ENCODE results near the gene RDH8.

The RDH8 gene, protein sequence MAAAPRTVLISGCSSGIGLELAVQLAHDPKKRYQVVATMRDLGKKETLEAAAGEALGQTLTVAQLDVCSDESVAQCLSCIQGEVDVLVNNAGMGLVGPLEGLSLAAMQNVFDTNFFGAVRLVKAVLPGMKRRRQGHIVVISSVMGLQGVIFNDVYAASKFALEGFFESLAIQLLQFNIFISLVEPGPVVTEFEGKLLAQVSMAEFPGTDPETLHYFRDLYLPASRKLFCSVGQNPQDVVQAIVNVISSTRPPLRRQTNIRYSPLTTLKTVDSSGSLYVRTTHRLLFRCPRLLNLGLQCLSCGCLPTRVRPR

GRCh38 chr19:10013316-10013715, at the start of gene RDH8:
Gene RDH8, plus strand, starts transcription at chr19:10013483. Its CDS starts 15 bp downstream, at chr19:10013498.
- DNase-seq (ENCODE audit: low read depth, low spot score) = no peak

GRCh38 chr19:9966024-9966423, 47.3 kb upstream of the RDH8 start:
- DNase-seq (ENCODE audit: low read depth, low spot score) = no peak

- DNase-seq (ENCODE audit: low read depth, low spot score) = no peak
Observed at GRCh38 chr19:9966448-9966847, 46.8 kb upstream of the RDH8 start.

- DNase-seq (ENCODE audit: low read depth, low spot score) = peak; percentile 17
Observed at GRCh38 chr19:9967326-9967725, 46.0 kb upstream of the RDH8 start.

DNA sequence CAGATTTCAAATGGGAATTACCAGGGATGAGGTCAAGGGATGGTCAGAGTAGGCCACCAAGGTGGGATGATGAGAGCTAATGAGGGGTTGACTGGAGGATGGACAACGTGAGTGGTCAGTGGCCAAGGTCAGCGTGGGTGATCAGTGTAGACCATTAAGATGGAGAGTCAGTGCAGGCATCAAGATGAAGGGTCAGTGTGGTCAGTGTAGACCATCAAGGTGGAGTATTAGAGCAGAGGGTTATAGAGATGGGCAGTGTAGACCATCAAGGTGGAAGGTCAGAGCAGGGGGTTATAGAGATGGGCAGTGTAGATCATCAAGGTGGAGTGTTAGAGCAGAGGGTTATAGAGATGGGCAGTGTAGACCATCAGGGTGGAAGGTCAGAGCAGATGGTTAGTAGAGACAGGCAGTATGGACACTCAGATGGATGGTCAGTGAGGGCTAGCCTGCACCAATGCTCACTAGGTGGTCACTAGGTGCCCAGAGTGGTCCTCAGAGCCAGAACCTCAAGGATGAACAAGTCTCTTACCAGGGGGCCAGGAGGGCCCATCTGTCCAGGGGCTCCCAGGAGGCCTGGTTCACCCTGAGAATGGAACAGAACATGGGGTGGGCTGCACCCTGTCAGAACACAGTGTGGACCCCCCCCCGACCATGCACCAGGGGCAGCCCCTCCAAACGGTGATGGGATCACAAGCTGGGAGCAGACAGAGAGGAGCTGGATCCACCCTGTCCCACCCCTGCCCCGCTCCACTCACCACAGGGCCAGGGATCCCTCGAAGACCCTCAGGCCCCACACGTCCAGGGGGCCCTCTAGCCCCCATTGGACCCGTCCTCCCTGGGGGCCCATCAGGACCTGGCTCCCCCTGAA, 44.2 kb upstream of the RDH8 start:
- DNase-seq (ENCODE audit: low read depth, low spot score) = no peak

DNA sequence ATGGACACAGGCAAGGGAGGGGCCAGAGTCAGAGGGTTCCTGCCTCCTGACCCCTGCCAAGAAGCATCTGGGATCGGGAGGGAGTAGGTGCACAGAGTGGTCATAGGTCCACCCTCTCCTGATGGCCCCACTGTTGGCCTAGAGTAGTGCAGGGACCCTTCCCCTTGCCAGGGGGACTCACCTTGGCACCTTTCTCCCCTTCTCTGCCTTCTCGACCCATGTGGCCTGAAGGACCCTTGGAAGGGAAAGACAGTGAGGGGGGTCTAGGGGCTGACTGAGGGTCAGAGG, 43.7 kb upstream of the RDH8 start:
- DNase-seq (ENCODE audit: low read depth, low spot score) = no peak

DNA sequence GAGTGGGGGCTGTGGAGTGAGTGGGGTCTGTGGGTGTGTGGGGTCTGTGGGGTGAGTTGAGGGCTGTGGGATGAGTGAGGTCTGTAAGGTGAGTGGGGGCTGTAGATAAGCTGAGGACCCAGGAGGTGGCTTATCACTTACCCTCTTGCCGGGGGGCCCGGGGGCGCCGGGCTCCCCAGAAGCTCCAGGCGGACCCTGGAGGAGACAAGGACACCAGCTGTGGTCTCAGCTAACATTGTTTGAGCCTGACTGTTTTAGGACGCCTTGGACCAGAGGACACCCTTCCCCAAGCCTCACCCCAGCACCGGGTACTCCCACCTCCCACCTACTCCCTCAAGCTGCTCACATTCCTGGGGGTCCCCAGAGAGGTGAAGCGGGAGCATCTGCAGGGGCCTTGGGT, 42.8 kb upstream of the RDH8 start:
- no peak for DNase-seq (ENCODE audit: low read depth, low spot score)

GRCh38 chr19:9971166-9971897, 42.0 kb upstream of the RDH8 start:
- no peak for DNase-seq (ENCODE audit: low read depth, low spot score)

GRCh38 chr19:9972103-9972502, 41.2 kb upstream of the RDH8 start:
- DNase-seq (ENCODE audit: low read depth, low spot score) = no peak

DNA sequence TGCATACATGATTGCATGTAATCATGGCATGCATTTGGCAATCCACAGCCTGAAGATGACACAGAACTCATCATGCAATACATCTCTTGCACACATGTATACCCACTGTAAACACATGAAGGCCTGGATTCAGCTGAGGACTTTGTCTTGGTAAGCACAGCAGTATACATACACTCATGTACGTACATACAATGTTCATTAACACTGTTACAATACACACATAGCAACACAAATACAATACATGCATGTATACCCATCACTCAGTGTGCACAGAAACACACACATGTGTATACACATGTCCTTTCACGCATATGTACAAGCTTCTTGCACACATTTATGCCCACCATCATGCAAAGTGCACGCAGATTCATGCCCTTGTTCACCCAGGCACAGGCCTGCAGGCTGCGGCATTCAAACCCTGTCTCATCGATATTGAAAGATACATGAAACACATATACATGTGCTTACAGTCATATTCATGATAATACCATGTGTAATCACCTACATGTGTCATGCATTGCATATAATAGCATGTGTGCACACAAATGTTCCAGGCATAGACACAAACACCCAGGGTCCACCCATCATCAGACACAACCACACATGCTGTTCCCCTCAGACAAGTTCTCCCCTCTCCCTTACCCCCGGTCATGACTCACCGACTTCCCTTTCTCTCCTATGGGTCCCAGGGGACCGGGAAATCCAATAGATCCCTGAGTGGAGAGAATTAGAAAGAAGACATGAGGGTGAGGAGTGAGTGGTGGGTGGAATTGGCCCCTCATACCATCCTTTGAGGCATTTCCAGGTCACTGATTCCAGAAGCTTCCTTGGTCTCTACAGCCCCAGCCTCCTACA, 31.6 kb upstream of the RDH8 start:
- DNase-seq (ENCODE audit: low read depth, low spot score) = no peak

GRCh38 chr19:9986787-9987281, 26.4 kb upstream of the RDH8 start:
- peak; percentile 81 for DNase-seq (ENCODE audit: low read depth, low spot score)

- DNase-seq (ENCODE audit: low read depth, low spot score) = no peak
Observed at GRCh38 chr19:9989504-9989903, 23.8 kb upstream of the RDH8 start.

DNA sequence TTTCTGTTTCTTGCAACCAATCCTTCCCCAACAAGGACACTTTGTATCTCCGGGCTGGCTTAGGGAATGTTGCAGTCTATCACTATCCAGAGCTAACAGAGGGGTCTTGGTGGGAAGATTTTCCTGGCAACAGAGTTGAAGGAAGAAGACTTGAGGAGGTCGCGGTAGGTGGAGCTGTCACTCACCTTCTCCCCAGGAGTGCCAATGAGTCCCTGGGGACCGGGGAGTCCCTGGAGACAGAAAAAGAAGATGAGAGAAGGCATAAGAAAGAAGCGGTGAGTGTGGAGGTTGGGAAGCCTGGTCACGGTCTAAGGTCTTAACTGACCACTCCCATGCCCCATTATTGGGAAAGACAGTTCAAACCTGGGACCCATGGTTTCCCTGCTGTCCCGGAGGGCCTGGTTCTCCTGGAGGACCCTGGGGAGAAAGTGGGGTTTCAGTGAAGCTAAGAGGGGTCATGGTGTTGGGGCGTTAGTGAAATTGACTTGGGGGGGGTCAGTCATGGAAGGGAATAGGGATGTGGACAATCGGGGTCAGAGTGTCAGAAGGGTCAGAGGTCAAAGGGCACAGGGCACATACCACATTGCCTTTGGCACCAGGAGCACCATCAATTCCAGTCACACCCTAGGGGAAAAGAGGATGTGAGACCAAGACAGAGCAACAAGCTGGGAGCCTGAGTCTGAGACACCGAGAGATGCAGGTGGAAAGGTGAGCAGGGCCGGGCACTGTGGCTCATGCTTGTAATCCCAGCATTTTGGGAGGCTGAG, 21.7 kb upstream of the RDH8 start:
- no peak for DNase-seq (ENCODE audit: low read depth, low spot score)

DNA sequence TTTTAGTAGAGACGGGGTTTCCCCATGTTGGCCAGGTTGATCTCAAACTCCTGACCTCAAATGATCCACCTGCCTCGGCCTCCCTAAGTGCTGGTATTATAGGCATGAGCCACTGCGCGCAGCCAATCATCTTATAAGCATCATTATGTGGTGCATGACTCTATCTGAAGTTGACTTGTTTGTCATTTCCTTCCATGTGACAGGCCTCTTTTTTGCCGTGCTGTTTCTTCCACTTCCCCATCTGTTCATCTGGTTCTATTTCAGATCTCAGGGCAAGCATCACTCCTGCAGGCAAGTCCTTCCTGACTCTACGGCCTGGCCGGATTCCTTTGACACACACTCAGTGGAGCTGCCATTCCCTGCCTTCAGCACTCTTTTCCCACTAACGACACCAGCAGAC, 18.2 kb upstream of the RDH8 start:
- no peak for DNase-seq (ENCODE audit: low read depth, low spot score)

- no peak for DNase-seq (ENCODE audit: low read depth, low spot score)
Observed at GRCh38 chr19:9995999-9996398, 17.3 kb upstream of the RDH8 start.

GRCh38 chr19:9996541-9996940, 16.7 kb upstream of the RDH8 start:
- DNase-seq (ENCODE audit: low read depth, low spot score) = no peak

DNA sequence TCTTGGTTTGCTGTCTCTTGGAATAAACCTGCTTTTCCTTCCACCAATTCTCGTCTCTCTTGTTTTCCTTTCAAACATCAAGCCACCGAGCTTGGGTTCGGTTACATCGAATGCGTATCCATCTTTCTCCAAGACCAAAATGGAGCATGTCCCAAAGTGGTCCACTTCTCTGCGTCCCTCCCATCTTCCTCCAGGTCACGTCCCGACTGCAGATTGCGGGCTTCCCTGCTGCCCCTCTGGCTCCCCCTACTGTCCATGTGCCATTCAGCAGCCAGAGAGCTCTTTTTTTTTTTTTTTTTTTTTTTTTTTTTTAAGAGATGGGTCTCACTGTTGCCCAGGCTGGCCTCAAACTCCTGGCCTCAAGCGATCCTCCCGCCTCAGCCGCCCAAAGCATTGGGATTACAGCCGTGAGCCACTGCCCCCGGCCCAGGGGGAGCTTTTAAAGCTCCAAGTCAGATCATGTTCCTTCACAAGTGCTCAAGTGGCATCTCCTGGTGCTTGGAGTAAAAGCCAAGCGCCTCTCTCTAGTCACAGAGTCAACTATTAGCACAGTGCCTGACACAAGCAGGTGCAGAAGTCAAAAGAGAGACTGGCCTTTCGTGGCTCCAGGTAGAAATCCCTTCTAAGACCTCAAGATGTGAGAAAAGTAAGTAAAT, 13.0 kb upstream of the RDH8 start:
- peak; percentile 80 for DNase-seq (ENCODE audit: low read depth, low spot score)

DNA sequence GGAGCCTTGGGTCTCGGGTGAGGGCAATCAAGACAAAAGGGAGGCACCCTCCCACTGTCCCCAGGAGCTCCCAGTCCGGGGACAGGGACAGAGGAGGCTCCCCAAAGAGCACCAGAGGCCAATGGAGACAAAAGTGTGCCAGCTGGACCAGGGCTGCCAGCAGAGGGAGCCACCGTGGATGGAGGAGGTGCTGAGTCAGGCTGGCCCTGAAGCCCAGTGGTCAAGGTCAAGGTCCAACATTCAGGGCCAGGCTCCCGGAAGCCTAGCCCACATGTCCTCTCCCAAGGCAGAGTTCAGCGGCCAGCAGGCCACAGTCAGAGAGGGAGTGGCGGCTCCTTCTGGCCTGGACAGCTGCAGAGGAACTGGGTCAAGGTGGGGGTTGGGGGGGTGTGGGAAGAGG, 11.4 kb upstream of the RDH8 start:
- peak; percentile 9 for DNase-seq (ENCODE audit: low read depth, low spot score)

DNA sequence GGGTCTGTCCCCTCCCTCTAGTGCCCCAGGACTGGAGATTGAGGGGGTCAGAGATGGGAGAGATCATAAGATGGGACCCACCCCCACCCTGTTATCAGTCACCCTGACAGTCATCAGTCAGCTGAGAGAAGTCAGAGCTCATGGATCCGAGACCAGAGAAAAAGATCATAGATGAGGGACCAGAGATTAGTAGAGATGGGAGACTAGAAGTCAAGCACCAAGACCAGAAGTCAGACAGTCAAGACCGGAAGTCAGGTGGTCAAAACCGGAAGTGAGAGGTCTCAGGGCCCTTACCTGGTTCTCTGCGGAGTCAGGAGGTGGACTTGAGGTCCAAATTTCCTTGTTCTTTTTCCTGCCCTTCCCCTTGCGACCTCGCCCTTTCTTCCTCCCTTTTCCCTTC, 10.0 kb upstream of the RDH8 start:
- no peak for DNase-seq (ENCODE audit: low read depth, low spot score)

- DNase-seq (ENCODE audit: low read depth, low spot score) = no peak
Observed at GRCh38 chr19:10004617-10005016, 8.7 kb upstream of the RDH8 start.

Measured in astrocyte of the hippocampus (primary cell).